LNCaP clone FGC (cell line): ENCODE results near the gene PPP1R7.

Source experiments
- DNase-seq: peaks from one replicate; pipeline ENCODE4 v3.0.0-alpha.2; 2011; ENCODE audit warnings: low read depth
- H3K4me3 ChIP-seq: 2 replicates; pipeline ENCODE4 v1.5.1; 2011; ENCODE audit warnings: mild to moderate bottlenecking, low read depth, low read length, control low read depth
- TF ChIP-seq, protein P1 (sequence below): IDR thresholded peaks from 2 replicates; pipeline ENCODE4 v1.5.1; 2012; ENCODE audit warnings: mild to moderate bottlenecking; ENCODE audit not compliant: control insufficient read depth, insufficient read depth; ENCODE audit errors: extremely low read depth

The PPP1R7 gene

GRCh38 chr2:241228081-241228859 lies 78.0 kb downstream of the PPP1R7 start:
- no peak overlapping the region for H3K4me3 ChIP-seq
- TF ChIP-seq, protein P1, sequence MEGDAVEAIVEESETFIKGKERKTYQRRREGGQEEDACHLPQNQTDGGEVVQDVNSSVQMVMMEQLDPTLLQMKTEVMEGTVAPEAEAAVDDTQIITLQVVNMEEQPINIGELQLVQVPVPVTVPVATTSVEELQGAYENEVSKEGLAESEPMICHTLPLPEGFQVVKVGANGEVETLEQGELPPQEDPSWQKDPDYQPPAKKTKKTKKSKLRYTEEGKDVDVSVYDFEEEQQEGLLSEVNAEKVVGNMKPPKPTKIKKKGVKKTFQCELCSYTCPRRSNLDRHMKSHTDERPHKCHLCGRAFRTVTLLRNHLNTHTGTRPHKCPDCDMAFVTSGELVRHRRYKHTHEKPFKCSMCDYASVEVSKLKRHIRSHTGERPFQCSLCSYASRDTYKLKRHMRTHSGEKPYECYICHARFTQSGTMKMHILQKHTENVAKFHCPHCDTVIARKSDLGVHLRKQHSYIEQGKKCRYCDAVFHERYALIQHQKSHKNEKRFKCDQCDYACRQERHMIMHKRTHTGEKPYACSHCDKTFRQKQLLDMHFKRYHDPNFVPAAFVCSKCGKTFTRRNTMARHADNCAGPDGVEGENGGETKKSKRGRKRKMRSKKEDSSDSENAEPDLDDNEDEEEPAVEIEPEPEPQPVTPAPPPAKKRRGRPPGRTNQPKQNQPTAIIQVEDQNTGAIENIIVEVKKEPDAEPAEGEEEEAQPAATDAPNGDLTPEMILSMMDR, result no peak
- DNase-seq, result no peak

DNA sequence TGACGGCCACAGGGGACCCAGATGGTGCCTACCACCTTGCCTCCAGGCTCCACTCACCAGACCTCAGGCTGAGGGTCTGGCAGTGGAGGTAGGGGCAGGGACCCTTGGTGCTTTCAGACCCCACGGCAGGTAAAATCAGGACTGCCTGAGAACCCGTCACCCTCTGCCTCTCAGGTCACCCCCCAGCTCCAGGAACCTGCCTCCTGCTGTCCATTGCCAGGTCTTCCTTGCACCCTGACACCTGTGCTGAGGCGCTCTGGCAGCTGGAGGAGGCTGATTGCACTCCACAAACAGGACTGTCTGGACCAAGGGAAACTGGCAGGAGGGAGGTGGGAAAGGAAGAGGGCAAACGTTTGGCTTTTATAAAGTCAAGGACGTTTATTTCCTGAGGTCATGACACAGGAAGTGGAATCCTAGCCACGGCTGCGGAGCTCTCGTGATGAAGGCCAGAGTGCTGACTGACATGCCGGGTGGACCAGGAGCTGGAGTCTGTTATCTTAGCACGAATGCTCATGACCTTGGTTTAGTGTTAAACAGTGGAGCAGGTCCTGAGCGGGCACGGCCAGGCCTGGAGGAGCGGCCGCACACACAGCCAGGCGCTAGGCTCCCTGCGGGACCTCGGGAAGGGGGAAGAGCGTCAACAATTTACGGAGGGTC lies 78.7 kb downstream of the PPP1R7 start:
- TF ChIP-seq, protein P1, result no peak
- DNase-seq, result no peak
- no peak overlapping the region for H3K4me3 ChIP-seq

DNA sequence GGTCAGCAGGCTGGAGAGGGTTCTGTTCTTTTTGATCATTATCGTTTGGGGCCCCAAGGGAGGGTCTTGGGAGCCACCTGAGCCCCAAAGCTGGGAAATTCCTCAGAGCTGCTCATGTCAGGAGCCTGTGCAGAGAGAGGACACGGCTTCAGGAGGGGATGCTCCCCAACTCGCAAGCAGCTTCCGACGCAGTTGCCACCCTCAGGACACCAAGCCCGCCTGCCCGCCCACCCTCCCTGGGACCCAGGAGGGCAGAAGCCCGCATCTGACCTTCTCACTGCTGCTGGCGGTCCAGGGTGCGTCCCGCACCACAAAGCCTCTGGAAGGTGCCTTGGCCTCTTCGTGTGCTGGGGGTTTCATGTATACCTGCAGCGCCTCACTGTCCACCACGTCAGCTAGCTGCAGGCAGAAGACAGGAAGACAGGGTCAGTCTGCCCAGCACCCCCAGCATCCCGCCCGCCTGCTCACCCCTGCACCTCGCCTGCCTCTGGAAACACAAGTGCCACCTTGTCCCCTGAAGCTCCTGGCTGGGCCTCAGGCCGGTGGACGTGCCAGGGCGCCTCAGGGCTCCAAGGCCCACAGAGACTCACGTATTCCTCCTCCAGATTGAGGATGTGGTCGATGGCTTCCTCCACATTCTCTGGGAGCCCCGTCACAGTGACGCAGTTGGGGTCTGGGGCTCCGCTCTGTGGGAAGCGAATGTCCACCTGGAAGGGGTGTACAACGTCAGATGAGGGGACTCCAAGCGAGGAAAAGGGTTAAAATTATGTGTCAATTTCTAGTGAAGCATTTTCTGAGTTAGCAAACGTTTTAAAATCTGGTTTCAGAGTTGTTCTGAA lies 79.5 kb downstream of the PPP1R7 start:
- DNase-seq, result no peak

GRCh38 chr2:241230435-241230834 lies 80.2 kb downstream of the PPP1R7 start:
- no peak overlapping the region for H3K4me3 ChIP-seq
- TF ChIP-seq, protein P1, result no peak
- no peak for DNase-seq

More for the DNA sequence above, 79.5 kb downstream of the PPP1R7 start:
- no peak overlapping the region for H3K4me3 ChIP-seq
- TF ChIP-seq, protein P1, result no peak

DNA sequence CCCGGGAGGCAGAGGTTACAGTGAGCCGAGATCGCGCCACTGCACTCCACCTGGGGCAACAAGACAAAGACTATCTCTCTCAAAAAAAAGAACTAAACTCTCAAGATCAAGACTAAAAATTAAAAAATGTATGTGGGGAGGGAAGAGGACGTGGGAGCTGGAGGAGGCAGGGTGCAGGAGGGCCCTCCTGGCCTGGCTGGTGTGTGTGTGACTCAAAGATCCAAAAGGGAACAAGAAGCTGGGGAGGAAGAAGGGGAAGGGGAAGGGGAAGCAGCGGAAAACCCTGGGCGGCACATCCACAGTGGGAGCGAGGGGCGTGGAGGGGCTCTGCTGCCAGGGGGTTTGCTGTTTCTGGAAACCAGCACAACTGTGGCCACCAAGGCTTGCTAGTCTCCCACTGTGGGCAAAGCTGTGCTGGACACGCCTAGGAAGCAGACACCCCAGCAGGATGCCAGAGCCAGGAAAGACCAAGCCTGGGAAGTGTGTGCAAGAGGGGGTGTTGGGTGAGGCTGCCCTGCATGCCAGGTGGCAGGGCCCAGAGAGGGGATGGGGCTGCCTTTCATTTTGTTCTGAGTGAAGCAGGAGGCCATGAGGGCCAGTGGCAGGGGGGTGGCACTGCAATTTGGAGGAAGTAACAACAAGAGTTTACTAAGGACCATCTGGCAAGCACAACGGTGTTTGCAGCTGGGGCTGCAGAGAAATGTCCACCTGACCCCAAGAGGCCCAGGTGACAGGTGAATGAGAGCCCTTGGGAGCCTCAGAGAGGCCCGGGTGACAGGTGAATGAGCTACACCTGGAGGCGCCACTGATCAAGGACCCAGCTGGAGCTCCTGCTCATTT lies 82.7 kb downstream of the PPP1R7 start:
- TF ChIP-seq, protein P1, result no peak
- H3K4me3 ChIP-seq, result no peak overlapping the region
- no peak for DNase-seq
